GM12892 (cell line): ENCODE results near the gene GOLIM4.

Experiments used
- DNase-seq: peaks from one replicate; pipeline ENCODE4 v3.0.0; 2011; ENCODE audit not compliant: insufficient read length
- FAIRE-seq: peaks from 2 replicates; lab custom pipeline; 2011; peaks lifted over from hg19 to GRCh38; lab: Jason Lieb, UNC
- POLR2A ChIP-seq: IDR thresholded peaks from 2 replicates; pipeline ENCODE4 v1.6.1; 2011; ENCODE audit warnings: low read depth, low read length, control low read depth
- POLR2AphosphoS5 ChIP-seq: IDR thresholded peaks from 2 replicates; pipeline ENCODE4 v1.6.1; 2011; ENCODE audit warnings: low read depth, low read length, control low read depth
- TAF1 ChIP-seq: IDR thresholded peaks from 2 replicates; pipeline ENCODE4 v1.6.1; 2011; ENCODE audit warnings: low read depth, mild to moderate bottlenecking, control low read depth, low read length, borderline replicate concordance

GOLIM4 gene

DNA sequence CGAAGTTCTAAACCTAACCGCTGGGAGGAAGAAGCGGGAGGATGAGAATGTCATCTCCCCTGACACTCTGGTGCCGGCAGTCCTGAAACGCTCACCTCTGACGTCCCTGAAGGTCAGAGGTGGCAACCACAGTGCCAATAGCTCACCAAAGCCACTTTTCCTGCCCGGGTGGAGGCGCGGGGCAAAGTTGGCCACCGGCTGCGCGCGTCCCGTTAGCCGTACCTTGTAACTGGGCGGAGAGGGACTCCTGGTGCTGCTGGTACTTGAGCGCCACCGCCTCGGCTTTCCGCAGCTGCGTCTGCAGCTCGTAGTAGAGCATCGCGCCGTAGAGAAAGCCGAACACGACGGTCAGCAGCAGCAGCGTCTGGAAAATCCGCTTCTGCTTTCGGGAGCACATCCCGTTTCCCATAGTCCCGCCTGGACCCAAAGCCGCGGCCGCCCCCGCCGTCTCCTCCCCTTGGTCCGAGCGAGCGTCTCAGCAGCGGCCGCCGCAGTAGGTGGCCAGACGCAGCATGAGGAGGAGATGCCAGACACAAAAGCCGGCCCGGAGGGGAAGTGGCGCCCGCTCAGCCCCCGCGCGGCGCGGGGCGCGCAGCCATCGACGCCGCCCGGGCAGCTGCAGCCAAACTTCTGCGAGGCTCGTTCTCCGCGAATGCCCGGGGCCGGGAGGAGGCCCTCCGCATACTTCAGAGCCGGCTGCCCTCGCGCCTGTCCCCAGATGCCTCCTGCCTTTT, 680 bp downstream of the GOLIM4 start:
- FAIRE-seq, result peak; percentile 81
- TF ChIP-seq POLR2A (peak; percentile 45; the same call in 1 of the 2 replicates), POLR2AphosphoS5 (no peak), TAF1 (0 out of 2 replicates have a peak, but pooled peaks have one; percentile 17)
- peak; percentile 30 for DNase-seq

DNA sequence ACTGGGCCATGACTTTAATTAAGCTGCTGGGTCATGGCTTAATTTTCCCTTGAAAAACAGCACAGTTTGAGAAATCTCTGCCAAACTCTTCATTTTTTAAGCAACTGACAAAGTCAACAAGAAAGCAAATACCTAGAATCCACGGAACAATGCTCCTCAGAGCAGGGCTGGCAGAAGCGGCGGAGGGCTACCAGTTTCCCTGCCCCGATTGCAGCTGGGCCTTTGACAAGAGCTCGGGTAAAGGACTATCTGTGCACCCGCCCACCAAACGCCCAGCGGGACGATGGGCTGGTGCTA, 1.2 kb downstream of the GOLIM4 start:
- FAIRE-seq, result no peak
- TF ChIP-seq POLR2A (no peak), TAF1 (no peak), POLR2AphosphoS5 (no peak)
- DNase-seq, result no peak

DNA sequence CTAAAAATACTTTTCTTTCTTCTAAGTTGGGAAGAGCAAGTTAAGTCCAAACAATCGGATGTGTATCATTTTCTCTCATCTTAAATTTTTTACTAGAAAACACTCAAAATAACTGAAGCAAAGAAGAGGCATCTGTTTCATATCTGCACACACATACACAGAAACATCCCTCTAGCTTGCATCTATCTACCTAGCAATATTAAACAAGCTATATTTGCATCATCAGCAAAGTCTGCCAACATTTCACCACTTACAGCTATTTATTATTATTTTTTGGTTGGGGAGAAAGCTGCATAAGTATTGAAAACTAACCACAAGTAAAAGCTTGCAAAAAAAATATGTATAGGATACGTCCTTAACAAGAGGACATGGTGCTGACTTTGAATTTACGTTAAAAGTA, 1.9 kb downstream of the GOLIM4 start:
- TF ChIP-seq POLR2AphosphoS5 (no peak), POLR2A (no peak), TAF1 (no peak)
- FAIRE-seq (no peak), DNase-seq (no peak)

DNA sequence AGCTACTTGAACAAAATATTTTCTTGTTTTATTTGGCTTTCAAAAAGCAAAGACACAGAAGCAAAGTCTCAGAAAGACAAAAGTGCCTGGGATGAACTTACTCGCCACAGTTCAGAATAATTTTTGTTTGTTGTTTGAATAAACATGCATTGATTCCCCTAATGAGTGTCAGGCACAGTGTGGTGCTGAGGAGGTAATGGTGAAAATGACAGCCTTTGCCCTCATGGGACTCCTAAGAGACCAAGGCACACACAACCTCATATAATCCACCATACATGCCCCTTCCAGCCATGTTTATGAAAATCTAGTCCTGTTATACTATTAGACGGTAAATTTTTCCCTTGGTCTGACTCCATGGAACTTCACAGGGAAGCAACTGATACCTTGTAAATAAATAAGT, 2.5 kb downstream of the GOLIM4 start:
- TF ChIP-seq POLR2AphosphoS5 (no peak), TAF1 (no peak), POLR2A (no peak)
- FAIRE-seq, result no peak
- no peak for DNase-seq

DNA sequence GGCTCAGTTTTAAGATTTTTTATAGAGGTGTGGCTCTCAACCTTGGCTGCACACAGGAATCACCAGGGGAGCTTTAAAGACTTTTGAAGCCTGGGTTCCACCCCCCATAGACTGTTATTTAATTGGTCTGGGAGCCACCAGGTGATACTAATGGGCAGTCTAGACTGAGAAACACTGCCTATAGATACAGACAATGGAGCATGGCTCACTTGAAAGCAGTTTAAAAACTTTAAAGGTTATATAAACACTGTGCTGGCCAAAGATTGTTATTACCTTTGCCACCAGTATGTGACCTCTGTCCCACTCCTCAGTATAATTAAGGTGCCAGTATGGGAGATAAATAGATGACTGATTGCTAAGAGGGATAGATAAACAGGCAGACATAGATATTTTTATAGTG, 3.8 kb downstream of the GOLIM4 start:
- DNase-seq, result no peak
- FAIRE-seq, result no peak
- TF ChIP-seq POLR2A (no peak), TAF1 (no peak), POLR2AphosphoS5 (no peak)

DNA sequence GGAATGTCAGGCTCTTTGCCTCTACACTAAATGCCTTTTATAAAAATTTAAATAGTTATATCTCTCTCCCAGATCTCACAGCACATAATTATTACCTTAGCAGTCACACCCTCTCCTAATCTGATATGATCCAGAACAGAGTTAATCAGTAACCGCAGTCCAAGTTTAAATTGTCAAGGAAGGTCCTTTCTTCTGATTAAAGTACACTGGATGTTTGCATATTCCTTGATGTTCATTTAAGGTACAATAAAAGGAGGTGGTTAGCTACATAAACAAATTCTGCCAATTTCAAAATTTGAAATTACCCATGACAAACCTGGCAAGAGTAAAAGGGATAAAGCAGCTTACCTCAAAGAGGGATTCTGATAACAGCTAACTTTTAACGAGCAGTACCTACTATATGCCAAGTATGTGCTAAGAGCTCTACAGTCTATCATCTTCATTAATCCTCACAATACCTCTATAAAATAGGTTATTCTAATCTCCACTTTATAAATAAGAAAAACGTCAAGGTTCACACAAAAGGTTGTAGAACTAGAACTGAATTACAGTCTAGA, 4.3 kb downstream of the GOLIM4 start:
- no peak for FAIRE-seq
- DNase-seq, result no peak
- TF ChIP-seq POLR2A (no peak), POLR2AphosphoS5 (no peak), TAF1 (no peak)

DNA sequence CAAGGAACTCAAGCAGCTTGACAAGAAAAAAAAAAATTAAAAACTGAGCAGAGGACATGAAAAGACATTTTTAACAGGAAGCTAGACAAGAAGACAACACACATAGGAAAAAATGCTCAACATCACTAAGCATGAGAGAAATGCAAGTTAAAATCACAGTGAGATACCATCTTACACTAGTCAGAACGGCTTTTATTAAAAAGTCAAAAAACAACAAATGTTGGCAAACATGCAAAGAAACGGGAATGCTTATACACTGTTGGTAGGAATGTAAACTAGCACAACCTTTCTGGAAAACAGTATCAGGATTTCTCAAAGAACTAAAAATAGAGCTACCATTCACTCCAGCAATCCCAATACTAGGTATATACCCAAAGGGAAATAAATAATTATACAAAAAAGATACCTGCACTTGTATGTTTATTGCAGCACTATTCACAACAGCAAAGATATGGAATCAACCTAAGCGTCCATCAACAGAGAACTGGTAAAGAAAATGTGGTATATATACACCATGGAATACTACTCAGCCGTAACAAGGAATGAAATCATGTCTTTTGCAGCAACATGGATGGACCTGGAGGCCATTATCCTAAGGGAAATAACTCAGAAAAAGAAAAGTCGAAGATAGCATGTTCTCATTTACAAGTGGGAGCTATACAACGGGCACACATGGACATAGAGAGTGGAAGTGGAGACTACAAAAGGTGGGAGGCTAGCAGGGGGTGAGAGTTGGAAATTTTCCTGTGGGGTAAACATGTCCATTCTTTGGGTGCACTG, 5.2 kb downstream of the GOLIM4 start:
- DNase-seq (no peak), FAIRE-seq (no peak)
- TF ChIP-seq POLR2A (no peak), POLR2AphosphoS5 (no peak), TAF1 (no peak)

DNA sequence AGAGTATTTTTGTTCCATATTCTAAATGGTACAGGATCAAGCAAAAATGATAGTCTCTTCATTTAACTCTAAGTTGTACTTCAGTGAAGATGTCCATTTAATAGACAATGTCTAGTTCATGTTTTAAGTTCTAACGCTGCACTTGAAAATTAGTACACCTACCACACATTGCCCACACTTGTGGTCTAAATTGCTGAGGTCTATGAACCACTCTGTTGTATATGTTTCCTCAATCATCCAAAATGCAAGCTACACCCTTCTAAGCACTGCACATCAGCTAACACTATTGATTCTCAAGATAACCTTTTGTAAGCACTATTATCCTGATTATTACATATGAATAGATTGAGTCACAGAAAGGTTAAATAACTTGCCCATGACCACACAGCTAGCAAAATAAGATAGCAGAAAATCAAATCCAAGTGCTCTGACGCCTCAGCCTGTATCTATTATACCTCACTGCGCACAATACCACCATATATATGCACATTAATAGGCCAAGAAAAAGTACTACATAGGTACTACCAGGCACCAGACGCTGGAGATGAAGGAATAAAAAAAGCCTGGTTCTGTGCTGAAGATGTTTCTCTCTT, 6.4 kb downstream of the GOLIM4 start:
- DNase-seq (no peak), FAIRE-seq (no peak)
- TF ChIP-seq TAF1 (no peak), POLR2AphosphoS5 (no peak)

DNA sequence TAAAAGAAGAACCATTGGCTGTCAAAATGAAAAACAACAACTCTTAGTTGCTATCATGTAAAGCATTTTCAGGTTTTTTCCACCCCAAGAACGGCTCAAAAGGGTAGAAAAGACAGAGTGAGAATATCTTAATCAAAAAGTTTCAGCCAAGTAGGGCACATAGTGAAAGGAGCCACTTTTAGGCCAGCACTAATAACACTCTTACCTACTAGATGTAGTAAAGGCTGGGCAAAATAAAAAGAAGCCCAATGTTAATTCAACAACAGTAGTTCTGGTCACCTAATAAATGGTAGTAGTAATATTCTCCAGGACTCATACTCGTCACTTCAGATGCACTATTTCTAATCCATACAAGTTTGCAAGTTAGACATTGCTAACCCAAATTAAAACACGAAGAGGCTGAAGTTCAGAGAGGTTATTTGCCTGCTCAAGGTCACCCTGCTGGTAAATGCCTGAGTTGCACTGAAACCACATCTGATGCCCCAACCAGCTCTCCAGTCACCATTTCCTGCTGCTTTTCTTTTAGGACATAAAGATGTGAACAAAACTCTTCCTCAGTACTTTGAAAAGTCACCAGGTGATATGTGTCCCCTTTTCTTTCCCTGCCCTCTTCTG, 7.5 kb downstream of the GOLIM4 start:
- TF ChIP-seq TAF1, result no peak
- TF ChIP-seq POLR2AphosphoS5, result no peak
- no peak for TF ChIP-seq POLR2A
- DNase-seq (no peak), FAIRE-seq (peak; percentile 51)

DNA sequence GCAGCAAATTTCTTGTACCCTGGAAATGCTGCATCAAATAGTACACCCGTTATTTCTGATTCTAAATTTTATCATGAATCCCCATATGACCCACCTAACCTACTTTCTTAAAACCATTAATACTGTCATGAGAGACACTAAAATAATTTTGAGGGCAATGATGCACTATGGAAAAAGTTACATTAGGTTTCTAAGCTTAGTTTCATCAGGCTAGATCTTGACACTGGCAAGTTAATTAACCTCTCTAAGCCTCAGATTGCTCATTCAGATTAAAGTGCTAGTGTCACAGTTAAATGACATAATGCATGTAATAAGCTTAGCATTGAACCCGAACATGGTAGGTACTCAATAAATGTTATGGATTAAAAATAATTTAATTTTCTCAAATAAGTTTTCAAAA, 8.2 kb downstream of the GOLIM4 start:
- TF ChIP-seq TAF1 (no peak), POLR2A (no peak), POLR2AphosphoS5 (no peak)
- no peak for FAIRE-seq
- no peak for DNase-seq

DNA sequence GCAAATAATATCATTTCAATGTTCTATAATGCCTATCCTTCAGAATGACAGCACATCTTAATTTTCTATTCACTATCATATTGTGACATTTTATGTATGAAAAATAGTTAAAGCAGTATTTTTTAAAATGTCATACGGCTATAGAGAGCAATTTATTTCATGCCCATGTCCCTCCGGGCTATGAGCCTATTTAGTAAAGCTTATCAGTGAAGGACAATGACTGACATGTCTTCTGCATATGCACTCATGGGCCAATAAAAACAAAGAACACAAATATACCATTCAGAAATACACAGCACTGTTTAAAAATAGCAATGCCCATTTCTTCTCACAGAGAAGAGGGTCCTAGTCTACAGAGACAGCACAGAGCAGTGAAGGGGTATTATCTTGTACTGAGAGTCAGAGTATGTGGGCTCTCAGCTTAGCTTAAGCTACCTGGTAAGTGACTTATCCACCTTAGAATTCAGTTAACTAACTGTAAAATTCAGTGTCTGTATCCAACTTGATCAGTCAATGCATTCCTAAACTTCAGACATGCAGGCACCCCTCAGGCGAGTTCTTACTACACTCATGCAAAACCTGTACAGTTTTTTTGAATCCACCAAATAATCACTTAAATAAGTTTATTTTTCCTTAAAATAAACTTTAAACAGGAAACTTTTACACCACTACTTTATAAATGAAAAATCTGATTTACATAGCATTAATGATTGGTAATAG, 9.0 kb downstream of the GOLIM4 start:
- TF ChIP-seq POLR2AphosphoS5, result no peak
- DNase-seq (no peak), FAIRE-seq (no peak)
